Breast epithelium (tissue), 4 donors: Measurements from ENCODE around the gene AGBL5. TPM values are rescaled to one million over a fixed set of nuclear protein-coding genes. Genes with fewer than 3 reads are reported as not detected.
A peak's percentile ranks its signal among the peaks of the same experiment; 100 is the strongest.
"Not testable (repeated sequence)": the region's sequence is repeated elsewhere in the genome, so short reads cannot be mapped to it uniquely, and the experiment has no call there.

ENCODE experiments used
- DNase-seq, 2 donors: peaks; one replicate each; pipeline ENCODE4 v3.0.0-alpha.2; 2019; ENCODE audit warnings: low spot score in 2 of 2
- H3K27ac ChIP-seq, 2 donors: fragments of 200-600 bp; sonication (generic) in 1 of 2; one replicate each; pipeline ENCODE4 v1.5.1; 2016 to 2019; ENCODE audit warnings: mild to moderate bottlenecking in 1 of 2
- H3K27me3 ChIP-seq, 2 donors: fragments of 200-600 bp; sonication (generic) in 1 of 2; one replicate each; pipeline versions ENCODE4 v1.5.1 to v1.6.0; 2017 to 2019; ENCODE audit warnings: control low read depth in 1 of 2, mild to moderate bottlenecking in 1 of 2
- H3K36me3 ChIP-seq: fragments of 200-600 bp; one replicate; pipeline ENCODE4 v1.5.1; 2019
- H3K4me1 ChIP-seq, 2 donors: fragments of 200-600 bp; sonication (generic); one replicate each; pipeline ENCODE4 v1.5.1; 2016 to 2019; ENCODE audit warnings: control low read depth in 1 of 2
- H3K4me3 ChIP-seq, 3 donors: fragments of 200-600 bp; sonication (generic); 1 replicate in 2 of 3; 2 replicates in 1 of 3; pipeline ENCODE4 v1.5.1; 2016 to 2019; ENCODE audit warnings: mild to moderate bottlenecking in 3 of 3, moderate library complexity in 2 of 3
- H3K9me3 ChIP-seq, 2 donors: fragments of 200-600 bp; sonication (generic) in 1 of 2; one replicate each; pipeline ENCODE4 v1.5.1; 2016 to 2019; ENCODE audit warnings: control low read depth in 1 of 2
- CTCF ChIP-seq, 3 donors: fragments of 450-650 bp; IDR thresholded peaks; one replicate each; pipeline ENCODE4 v1.5.1; 2016 to 2017; ENCODE audit warnings: antibody characterized with exemption in 3 of 3, mild to moderate bottlenecking in 3 of 3, moderate library complexity in 3 of 3
- POLR2A ChIP-seq: fragments of 450-650 bp; IDR thresholded peaks from one replicate; pipeline ENCODE4 v1.6.1; 2016; ENCODE audit warnings: antibody characterized with exemption, mild to moderate bottlenecking, moderate library complexity
- POLR2AphosphoS5 ChIP-seq, 3 donors: sonication (generic); formaldehyde crosslinking; IDR thresholded peaks; one replicate each; pipeline ENCODE4 v1.6.1; 2017; ENCODE audit warnings: antibody characterized with exemption in 3 of 3
- intact Hi-C: fragments of 100-400 bp; cut with DNase I; formaldehyde crosslinking; loops from one replicate; pipeline ENCODE4 v1.15.1; 2023; ENCODE audit warnings: low total_unique reads
- total RNA-seq, 3 donors: library from RNA; depleted of rRNA; stranded (reverse); fragments of >200 nt; gene quantifications; one replicate each; pipeline ENCODE4 v1.1.0, GENCODE V29; 2016

AGBL5 gene
- total RNA-seq, 3 donors from 2014 or later: 12.5 to 21.5 (median 16.1) TPM

- no peaks in the 10 kb centered on the region for H3K27me3 ChIP-seq
- intact Hi-C loops: no loop called here
- H3K4me1 ChIP-seq: peaks cover 9 to 11% of the 10 kb centered on the region in 2 donors
- H3K27ac ChIP-seq: peak overlapping the region; percentile 94 to 95
- DNase-seq: no peak
- no peak for TF ChIP-seq POLR2A
- no peak for TF ChIP-seq POLR2AphosphoS5 (IDR thresholded peaks at IDR 0.05)
- no peak for TF ChIP-seq CTCF (IDR thresholded peaks at IDR 0.05)
- H3K9me3 ChIP-seq: no peaks in the 10 kb centered on the region
- no peaks in the 10 kb centered on the region for H3K36me3 ChIP-seq
- peak overlapping the region in 1 of 3 donors; percentile 88 for H3K4me3 ChIP-seq
Observed at GRCh38 chr2:27072920-27073319, 21.5 kb downstream of the AGBL5 start.

GRCh38 chr2:27073782-27074181 is 22.3 kb downstream of the AGBL5 start:
- no peaks in the 10 kb centered on the region for H3K9me3 ChIP-seq
- DNase-seq: no peak
- intact Hi-C loops: no loop called here
- H3K27ac ChIP-seq: peak overlapping the region in 1 of 2 donors; percentile 59
- H3K4me3 ChIP-seq: no peak overlapping the region
- H3K4me1 ChIP-seq: peaks cover 9 to 11% of the 10 kb centered on the region in 2 donors
- TF ChIP-seq POLR2AphosphoS5 (IDR thresholded peaks at IDR 0.05) (no peak), CTCF (IDR thresholded peaks at IDR 0.05) (no peak), POLR2A (no peak)
- H3K27me3 ChIP-seq: no peaks in the 10 kb centered on the region
- no peaks in the 10 kb centered on the region for H3K36me3 ChIP-seq

GRCh38 chr2:27074738-27075565 is 23.5 kb downstream of the AGBL5 start:
- Histone ChIP-seq H3K9me3 (no peaks in the 10 kb centered on the region), H3K4me3 (no peak overlapping the region), H3K36me3 (no peaks in the 10 kb centered on the region), H3K27ac (peak overlapping the region in 1 of 2 donors; percentile 40), H3K27me3 (no peaks in the 10 kb centered on the region), H3K4me1 (peaks cover 3 to 9% of the 10 kb centered on the region in 2 donors)
- intact Hi-C loops: no loop called here
- DNase-seq: no peak
- TF ChIP-seq CTCF (IDR thresholded peaks at IDR 0.05) (no peak), POLR2A (no peak), POLR2AphosphoS5 (IDR thresholded peaks at IDR 0.05) (no peak)

- H3K4me1 ChIP-seq, intact Hi-C loops: not testable (repeated sequence)
- H3K27ac ChIP-seq: peak overlapping the region in 1 of 2 donors; percentile 38
Observed at GRCh38 chr2:27075566-27075871, 24.1 kb downstream of the AGBL5 start.

GRCh38 chr2:27076323-27076722 is 24.9 kb downstream of the AGBL5 start:
- Histone ChIP-seq H3K27me3 (no peaks in the 10 kb centered on the region), H3K4me3 (no peak overlapping the region), H3K9me3 (no peaks in the 10 kb centered on the region), H3K36me3 (no peaks in the 10 kb centered on the region), H3K4me1 (peaks cover 0 to under 1% of the 10 kb centered on the region in 2 donors), H3K27ac (peak overlapping the region in 1 of 2 donors; percentile 38)
- intact Hi-C loops: no loop called here
- TF ChIP-seq CTCF (IDR thresholded peaks at IDR 0.05): no peak
- TF ChIP-seq POLR2AphosphoS5 (IDR thresholded peaks at IDR 0.05): no peak
- no peak for TF ChIP-seq POLR2A
- no peak for DNase-seq

More at GRCh38 chr2:27075566-27075871, 24.1 kb downstream of the AGBL5 start:
- DNase-seq, H3K9me3 ChIP-seq, H3K36me3 ChIP-seq, H3K27me3 ChIP-seq, H3K4me3 ChIP-seq: not testable (repeated sequence)
